GM18867 (cell line): ENCODE measurements around the gene SLC38A10.

ENCODE experiments used
- ATAC-seq: cut with Tn5 transposase; IDR thresholded peaks from one replicate; pipeline ENCODE4 v1.9.1; 2021; ENCODE audit warnings: mild to moderate bottlenecking, moderate library complexity; ENCODE audit not compliant: unreplicated experiment

Gene SLC38A10

DNA sequence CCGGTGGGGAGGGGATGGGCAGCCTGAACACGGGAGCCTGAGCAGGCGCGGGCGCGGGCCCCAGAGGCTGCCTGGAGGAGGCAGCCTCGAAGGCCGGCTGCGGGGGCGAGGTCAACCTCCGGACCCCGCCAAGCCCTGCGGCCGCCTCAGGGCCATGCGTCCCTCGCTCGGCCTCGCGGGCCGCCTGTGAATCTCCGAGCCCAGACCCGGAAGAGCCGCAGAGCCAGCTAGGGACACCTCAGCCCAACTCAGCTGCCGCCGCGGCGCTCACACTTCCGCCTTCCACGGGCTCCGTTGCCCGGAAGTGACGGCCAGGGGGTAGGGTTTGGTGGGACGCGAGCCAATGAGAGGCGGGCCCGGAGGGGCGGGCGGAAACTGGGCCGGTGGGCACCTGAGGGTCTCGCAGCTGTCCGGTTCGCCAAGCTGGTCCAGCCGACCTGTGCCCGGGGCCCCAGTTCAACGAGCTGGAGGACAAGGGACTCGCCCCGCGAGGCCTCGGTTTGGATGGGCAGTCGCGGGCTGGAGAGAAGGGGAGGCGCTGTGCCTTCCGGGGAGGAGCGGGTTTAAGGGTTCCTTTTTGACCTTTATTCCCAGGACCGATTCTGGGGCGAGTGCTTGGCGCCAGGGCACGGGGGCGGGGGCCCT, at the start of gene SLC38A10:
TSS of gene SLC38A10 (minus strand) at position 277 of the 645 bp plus-strand sequence. CDS start 386 bp downstream, outside the sequence.
- ATAC-seq, result peak; percentile 78

DNA sequence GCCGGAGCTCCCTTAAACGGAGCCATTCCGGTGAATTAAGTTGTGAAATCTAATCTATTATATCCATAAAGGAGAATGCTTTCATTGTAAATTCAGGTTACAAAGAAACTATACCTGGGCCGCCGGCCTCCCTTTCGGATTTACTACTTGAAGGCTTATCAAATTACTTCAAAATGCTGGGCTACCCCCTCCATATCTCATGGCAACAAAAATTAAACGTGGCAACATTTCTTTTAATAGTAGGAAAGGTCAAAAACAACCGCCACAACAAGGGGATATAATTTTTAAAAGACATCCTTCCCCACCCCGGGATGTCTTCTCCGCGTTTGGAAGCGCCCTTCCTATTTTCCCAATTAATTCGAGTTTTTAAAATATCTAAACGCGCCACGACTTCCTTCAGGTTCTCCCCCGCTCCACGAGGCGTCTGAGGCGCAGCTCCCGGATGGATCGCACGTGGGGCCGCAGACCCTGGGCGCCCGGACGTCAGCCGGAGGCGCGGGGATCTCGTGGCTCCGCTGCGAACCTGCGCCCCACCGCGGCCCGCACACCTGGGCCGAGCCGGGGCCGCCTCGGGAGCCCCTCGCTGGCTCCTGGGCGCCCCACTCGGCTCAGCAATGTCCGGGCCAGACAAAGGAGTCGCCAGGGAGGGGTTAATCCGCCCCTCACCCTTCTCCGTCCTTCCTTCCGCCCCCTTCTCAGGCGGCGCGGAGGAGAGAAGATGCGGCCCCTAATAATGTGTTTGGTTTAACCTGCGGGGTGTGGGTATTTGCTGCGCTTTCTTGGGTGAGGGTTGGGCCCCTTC, 47.4 kb upstream of the SLC38A10 start:
- ATAC-seq, result no peak

DNA sequence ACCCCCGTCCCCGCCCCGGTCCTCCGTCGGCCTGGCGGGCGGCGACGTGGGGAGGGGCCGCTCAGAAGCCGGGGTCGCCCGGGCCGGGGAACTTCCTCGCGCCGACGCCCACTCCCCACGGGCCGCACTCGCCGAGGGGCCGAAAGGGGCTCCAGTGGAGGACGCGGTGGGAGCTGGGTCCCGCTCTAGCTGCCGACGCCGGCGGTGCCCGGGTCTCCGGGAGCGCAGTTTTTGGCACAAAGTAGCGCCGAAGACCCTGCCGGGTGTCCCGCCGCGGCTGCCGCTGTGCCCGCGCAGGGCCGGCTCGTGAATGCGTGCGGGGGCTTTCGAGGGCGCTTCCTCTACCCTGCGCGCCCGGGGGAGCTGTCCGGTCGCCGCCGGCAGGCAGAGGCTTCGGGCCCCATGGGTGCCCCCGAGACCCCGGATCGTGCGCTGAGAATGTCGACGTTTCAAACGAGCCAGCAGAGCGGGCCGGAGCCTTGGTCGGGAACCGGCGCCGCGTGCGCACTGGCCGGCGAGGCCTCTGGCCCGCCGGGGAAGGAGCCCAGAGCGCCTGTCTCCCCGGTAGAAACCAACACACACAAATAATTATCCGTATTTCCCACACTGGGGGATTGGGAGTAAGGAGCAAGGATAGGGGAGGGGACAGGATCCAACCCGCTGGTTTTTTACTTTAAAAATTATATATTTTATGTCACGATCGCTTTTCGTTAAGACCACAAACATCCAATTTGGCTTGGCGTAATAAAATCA, 46.6 kb upstream of the SLC38A10 start:
- ATAC-seq, result no peak

DNA sequence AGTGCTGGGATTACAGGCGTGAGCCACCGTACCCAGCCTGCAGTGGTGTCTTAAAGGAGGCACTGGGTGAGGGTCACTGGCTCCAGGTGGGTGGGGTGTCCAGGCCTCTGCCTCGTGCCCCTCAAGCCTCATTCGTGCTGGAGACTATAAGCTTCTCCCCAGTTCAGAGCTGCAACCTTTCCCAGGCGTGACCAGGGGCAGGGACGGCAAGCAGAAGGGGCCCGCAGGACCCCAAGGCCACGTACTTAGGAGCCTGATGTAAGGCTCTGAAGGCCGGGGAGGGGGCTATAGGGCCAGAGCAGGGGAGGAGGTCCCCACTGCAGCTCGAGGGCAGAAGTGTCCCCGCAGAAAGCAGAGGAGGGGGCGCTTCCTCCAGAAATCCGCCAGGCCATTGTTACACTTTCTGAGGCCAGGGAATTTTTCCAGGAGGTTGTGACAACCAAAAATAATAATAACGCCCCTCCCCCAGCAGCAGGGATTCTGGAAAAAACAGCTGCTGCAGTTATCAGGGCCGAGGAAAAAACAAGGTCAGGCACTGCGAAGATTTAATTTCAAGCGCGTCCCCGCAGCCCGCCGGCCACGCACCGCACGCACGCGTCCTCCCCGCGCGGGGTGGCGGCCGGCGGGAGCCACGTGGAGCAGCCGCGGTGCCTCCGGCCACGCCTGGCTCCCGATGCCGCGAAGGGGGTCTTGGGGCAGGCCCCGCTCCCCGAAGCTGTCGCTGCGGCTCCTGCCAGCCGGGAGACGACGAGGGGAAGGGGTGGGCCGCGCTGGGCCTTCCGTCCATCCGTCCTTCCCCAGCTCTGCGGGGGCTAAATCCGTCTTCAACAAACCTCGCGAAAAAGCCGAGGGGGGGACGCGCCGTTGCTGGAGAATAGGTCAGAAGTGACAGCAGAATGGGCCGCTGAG, 45.8 kb upstream of the SLC38A10 start:
- no peak for ATAC-seq

DNA sequence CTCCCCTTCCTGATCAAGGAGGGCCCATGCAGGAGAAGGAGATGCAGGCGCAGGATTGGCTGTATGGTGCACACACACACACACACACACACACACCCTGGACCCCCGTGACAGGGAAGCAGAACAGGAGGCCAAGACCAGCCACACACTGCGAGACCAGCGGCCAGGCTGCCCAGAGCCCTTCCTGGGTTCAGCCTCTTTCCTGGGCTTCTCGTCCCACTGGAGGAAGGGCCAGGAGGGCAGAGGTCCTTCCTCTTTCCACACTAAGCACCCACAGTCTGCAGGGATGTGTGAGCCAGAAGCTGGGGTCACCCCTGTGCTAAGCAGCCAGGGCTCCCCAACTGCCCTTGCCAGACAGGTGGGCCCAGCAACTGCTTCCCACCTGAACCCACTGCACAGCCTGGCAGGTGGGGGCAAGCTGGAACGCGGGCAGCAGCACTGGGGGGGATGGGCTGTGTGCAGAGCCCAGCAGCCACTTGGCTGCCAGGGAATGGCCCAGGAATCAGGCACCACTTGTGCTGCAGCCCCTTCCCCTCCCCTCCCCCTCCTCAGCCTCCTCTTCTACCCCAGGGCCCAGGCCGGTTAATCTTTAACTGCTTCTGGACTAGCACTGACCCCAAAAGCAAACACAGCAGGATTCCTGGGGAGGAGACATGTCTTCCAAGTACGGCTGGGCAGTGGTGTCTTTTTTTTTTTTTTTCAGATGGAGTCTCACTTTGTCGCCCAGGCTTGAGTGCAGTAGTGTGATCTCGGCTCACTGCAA, 44.6 kb upstream of the SLC38A10 start:
- ATAC-seq, result no peak

DNA sequence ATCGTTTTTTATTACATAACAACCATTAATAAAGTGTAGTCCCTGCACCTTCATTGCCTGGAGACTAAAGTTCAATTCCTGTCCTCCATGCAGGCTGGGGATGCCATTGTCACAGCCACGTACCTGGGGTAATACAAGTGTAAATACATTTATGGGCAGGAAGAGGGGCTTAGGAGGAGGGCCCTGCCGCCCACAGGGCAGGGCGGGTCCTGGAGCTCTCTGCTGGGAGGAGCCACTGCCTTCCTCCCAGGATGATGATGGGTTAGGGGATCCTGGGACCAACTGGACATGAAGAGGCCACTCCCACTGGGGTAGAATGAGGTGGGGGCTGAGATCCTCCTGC, 44.1 kb upstream of the SLC38A10 start:
- no peak for ATAC-seq

DNA sequence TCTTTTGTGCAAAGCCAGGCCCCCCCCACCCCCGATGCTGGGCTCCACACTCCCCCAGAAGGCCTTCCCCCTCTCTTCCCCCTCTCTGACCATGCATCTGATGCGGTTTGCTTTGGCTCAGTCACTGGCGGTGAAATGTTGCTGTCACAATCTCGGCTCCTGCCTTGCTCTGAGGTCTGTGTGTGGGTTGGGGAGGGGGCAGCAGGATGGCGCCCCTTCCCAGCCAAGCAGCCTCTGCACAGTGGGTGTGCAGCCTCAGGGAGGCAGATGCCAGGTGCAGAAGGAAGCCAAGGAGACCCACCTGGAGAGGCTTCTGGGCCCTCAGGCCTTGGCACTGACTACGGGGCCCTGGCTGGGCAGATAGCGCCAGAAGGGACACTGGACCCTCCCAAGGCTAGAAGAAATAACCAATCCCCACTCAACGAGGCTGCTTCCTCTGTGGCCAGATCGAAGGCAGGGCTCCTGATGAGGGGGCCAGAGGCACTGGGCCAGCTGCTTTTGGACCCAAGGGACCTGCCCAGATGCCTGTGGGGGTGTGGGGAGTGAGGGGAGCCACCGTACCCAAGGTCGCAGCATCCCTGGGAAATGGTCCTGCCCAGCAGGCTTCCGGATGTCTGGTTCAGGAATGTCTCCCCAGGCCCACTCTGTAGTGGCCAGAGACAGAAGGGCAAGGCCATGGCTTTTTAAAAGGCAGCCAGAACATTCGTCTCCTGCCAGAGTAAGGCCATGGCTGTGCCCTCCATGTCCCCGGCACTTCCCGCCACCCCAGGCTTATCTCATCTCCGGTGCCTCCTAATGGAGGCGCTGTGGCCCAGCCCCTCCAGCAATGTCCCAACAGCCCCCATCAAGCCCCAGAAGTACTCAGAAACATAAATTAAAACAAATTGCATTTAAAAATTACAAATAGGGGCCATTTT, 43.4 kb upstream of the SLC38A10 start:
- ATAC-seq, result no peak

DNA sequence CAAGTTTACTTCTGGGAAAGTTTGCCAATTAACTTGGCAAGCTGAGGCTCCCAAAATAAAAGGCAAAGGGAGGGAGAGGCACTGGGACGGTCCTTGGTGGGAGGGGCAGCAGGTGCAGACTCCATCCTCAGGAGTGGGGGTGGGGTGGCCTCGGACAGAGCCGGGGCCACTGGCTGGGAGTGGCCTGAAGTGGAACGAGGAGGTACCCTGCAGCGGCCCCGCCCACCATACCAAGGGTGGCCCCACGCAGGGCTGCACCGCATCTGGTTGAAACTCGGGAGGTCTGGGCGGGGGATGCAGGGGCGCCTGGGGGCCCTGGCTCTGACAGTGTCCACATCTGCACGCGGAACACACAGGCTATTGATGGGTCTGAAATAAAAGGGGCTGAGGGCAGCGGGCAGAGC, 42.4 kb upstream of the SLC38A10 start:
- no peak for ATAC-seq

DNA sequence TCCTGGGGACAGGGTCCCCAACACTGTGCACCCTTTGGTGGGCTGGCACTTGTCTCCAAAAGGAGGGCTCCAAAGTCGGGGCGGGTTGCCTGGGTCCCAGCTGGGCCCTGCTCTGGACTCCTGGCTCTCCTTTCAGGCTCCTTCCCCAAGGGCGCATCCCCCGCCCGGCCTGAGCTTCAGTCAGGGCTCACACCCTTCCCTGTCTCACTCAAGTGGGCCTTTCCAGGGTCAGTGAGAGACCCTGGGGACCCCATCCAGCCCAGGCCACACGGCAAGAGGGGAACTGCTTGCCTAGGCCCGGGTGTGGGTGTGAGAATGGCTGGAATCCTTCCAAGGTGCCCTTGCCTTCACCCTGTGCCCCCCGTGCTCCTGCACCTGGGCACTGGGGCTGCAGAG, 41.8 kb upstream of the SLC38A10 start:
- ATAC-seq, result no peak

DNA sequence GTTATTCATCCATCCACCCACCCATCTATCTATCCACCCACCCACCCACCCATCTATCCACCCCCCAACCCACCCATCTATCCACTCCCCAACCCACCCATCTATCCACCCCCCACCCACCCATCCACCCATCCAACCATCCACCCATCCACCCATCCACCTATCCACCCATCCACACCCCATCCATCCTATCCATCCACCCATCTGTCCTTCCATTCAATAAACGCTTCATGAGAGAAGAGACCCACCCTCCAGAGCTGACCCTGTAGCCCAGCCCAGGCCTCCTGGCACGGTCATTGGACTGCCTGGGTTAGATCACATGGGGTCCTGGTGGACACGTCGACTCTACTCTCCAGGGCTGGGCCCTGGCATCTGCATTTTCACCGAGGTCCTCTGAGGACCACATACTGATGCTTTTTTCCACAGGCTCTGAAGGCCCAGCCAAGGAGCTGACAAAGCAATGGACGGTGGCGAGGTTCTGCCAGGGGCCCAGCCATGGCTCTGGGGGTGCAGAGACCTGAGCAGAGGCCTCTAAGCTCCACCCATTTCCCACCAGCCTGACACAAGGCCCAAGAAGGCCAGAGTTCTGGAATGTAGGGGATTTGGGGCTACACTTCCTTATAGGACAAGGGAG, 41.3 kb upstream of the SLC38A10 start:
- no peak for ATAC-seq

DNA sequence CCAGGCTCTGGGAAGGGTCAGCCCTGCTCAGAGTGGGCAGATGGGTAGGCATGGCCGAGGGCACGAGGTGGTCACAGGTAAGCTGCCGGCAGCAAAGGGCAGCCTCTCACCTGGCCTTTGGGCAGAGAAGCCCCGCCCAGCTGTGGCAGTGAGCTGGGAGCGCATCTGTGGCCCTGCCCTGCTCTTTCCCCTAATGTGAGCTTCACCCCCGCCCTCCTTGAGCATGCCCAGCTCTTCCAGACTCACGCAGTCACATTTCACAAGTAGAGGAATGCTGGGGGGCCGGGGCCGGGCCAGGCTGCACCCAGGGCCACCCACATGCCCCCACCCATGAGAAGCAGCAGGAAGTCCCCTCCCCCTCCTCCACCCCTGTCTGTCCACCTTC, 40.7 kb upstream of the SLC38A10 start:
- no peak for ATAC-seq

DNA sequence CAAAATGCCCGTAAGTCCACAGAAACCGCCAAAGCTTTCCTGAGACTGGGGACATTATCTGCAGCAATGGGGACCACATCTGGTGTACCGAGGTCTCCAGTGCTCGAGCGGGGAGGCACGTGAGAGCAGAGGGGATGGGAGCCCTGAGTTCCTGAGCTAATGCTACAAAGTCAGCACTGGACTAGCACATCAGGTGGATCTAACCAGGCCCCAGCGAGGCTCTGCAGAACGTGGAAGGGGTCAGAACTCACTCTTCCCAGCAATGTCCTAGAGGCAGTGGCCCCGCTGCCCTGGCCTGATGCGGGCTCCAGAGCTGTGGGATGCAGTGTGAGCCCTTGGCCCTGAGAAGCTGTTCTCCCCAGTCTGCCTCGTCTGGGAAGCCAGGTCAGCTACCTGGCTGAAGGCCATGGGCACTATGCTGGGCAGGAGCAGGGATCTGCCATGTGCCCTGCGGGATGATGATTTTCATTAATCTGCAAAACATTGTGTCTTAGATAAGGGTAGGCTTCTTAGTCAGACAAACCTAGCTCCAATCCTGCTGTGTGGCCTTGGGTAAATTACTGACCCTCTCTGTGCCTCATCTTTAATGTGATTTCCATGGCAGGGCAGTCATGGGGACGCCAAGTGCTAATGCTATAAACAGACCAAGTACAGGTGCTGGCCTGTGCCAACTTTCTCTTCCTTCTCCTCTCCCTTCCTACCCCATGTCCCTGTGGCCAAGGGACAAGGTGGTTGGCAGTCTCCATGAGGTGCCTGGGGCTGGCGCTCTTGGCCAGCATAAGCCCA, 40.1 kb upstream of the SLC38A10 start:
- ATAC-seq, result no peak

DNA sequence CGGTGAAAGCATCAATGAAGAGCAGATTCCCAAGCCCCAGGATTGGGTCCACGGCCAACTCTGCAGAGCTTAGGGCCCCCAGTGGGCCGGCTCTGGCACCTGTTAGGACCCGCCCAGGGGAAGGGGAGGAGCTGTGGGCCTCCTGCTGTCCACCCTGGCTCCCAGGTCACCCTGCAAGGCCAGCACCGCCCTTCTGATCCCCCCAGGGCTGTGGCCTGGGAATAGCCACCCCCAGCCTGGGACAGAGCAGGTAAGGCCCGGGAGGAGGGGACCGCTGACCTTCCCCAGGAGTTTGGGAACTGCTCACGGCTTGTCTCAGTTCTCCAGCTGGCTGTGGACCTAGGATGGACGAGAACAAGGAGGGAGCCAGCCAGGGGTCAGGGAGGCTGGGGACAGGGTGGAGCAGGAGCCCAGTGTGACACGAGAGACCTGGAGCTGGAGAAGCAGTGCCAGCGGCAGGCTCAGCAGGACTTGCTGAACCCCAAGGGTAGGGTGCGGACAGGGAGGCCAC, 39.3 kb upstream of the SLC38A10 start:
- ATAC-seq, result no peak

DNA sequence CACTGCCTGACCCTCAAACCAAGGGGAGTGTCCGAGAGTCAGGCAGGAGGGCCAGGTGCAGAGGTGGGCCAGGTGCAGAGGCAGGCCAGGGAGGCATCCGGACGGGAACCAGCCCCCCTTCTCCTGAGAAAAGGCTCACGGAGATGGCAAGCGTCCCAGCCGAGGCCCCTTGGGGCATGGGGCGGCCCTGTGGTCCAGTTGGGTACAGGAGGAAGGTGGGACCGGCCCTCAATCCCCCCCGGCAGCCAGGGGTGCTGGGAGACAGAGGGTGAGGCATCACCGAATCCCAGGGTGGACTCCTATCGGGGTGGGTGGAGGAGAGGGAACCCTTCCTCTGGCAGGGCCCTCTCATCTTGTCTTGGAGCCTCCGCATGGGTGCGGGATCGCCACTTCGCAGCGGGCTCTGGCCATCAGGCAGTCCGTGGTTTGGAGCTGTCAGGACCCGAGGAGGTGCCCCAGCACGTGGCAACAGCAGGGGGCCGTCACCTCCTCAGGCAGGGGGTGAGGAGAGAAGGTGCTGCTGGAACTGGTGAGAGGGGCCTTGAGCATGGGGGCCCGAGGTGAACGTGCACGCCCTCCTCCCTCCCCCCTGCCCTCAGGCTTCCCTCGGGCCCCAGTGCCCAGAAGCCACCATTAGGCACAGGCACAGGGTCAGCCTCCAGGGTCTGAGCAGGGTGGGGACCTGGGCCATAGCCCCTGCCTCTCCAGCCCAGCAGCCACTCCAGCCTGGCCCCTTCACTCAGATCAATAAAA, 38.7 kb upstream of the SLC38A10 start:
- no peak for ATAC-seq

DNA sequence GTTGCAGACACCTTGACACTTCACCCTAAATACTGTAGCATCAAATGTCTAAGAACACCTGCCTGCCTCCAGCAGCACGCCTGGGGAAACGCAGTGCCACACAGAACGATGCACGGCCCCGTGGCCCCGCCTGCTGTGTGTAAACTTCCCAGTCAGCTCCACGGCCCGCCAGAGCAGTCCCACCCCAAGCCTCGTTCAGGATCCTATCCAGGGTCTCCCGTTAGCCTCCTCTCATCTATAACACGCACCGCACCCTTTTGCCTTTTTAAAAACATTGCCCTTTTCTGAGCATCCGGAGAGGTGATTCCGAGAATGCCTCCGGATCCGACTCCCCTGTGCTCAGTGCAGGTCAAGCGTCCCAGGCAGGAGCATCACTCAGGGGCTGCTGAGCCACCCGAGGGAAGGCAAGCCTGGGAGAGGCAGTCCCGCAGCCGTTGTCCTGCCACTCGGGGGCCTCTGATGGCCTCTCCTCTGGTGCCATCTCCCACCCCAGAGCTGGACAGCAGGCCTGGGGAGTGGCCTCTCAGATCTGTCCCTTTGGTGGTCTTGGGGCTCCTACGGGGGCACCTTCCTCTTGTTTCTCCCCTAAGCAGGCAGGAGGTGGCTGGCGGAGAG, 37.9 kb upstream of the SLC38A10 start:
- ATAC-seq, result no peak

DNA sequence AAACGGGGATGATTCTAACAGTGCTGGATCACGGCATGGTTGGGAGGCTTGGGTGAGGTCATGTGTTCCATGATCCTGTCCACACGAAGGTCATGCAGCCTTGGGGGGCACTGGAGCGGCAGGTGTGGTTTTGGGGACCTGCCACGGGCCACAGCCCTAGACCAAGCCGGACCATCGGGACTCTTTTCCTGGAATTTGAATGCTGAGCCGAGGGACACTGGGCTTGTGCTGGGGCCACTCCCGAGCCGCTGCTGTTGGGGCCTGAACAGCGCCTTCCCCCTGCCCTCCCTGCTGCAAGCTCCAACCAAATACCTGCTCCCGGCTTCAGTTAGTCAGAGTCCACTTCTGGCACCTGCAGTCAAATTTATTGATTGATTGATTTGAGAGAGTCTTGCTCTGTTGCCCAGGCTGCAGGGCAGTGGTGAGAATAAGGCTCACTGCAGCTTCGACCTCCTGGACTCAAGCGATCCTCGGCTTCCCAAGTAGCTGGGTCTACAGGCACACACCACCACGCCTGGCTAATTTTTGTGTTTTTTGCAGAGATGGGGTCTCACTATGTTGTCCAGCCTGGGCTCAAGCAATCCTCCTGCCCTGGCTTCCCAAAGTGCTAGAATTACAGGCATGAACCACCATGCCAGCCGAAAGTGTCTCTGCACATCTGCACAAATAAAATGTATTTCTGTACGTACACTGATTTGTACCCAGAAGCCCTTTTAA, 37.2 kb upstream of the SLC38A10 start:
- ATAC-seq, result no peak
